Lower leg skin (tissue), 3 donors: ENCODE results near the gene CPPED1.
"Not testable (repeated sequence)": the region's sequence is repeated elsewhere in the genome, so short reads cannot be mapped to it uniquely, and the experiment has no call there.

ENCODE experiments used
- POLR2A ChIP-seq, 2 donors: fragments of 450-650 bp; IDR thresholded peaks; one replicate each; pipeline ENCODE4 v1.6.1; 2016 to 2017; ENCODE audit warnings: antibody characterized with exemption in 2 of 2, mild to moderate bottlenecking in 1 of 2, moderate library complexity in 1 of 2
- TF ChIP-seq, protein P1 (sequence below), 3 donors: fragments of 450-650 bp; IDR thresholded peaks; one replicate each; pipeline ENCODE4 v1.5.1; 2016; ENCODE audit warnings: antibody characterized with exemption in 3 of 3, mild to moderate bottlenecking in 3 of 3, moderate library complexity in 2 of 3

DNA sequence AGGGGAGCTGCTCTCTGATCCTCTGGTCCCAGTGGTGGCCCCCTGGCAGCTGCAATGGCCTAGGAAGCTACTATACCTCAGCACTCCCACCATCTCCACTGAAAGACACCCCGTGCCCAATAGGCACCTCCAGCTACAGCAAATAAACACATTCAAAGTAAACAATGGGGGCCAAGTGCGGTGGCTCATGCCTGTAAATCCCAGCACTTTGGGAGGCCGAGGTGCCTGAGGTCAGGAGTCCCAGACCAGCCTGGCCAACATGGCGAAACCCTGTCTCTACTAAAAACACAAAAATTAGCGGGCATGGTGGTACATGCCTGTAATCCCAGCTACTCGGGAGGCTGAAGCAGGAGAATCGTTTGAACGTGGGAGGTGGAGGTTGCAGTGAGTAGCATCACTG lies 3.7 kb downstream of the CPPED1 start:
- TF ChIP-seq, protein P1, sequence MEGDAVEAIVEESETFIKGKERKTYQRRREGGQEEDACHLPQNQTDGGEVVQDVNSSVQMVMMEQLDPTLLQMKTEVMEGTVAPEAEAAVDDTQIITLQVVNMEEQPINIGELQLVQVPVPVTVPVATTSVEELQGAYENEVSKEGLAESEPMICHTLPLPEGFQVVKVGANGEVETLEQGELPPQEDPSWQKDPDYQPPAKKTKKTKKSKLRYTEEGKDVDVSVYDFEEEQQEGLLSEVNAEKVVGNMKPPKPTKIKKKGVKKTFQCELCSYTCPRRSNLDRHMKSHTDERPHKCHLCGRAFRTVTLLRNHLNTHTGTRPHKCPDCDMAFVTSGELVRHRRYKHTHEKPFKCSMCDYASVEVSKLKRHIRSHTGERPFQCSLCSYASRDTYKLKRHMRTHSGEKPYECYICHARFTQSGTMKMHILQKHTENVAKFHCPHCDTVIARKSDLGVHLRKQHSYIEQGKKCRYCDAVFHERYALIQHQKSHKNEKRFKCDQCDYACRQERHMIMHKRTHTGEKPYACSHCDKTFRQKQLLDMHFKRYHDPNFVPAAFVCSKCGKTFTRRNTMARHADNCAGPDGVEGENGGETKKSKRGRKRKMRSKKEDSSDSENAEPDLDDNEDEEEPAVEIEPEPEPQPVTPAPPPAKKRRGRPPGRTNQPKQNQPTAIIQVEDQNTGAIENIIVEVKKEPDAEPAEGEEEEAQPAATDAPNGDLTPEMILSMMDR (IDR thresholded peaks at IDR 0.05) = not testable (repeated sequence)
- not testable (repeated sequence) for TF ChIP-seq POLR2A (IDR thresholded peaks at IDR 0.05)
